Panc1 (cell line): ENCODE results near the gene FBXO17. TPM values are rescaled to one million over a fixed set of nuclear protein-coding genes. Genes with fewer than 3 reads are reported as not detected.

Source experiments
- ATAC-seq: fragments of 200-7000 bp; cut with Tn5 transposase; 2 replicates; pipeline ENCODE4 v1.9.1; 2020; ENCODE audit warnings: mild to moderate bottlenecking, moderate library complexity
- Bru-seq: library from RNA; stranded (reverse); fragments of 400-500 nt; gene quantifications from one replicate; lab custom pipeline; 2021; lab: Mats Ljungman, UMichigan
- BruChase-seq, 2 experiments: library from RNA; stranded (reverse); fragments of 400-500 nt; gene quantifications; one replicate each; lab custom pipeline; 2021; lab: Mats Ljungman, UMichigan
- BruUV-seq: library from RNA; stranded (reverse); fragments of 400-500 nt; replicated peaks from 2 replicates; lab custom pipeline; 2021; lab: Mats Ljungman, UMichigan
- CTCF ChIA-PET: fragments of 300-600 bp; sonication (Branson Sonifier 250); formaldehyde crosslinking; loops from one replicate; lab custom pipeline; 2022; ENCODE audit warnings: antibody characterized with exemption; lab: Charles Lee
- POLR2A ChIA-PET: fragments of 300-600 bp; sonication (Branson Sonifier 250); formaldehyde crosslinking; loops from one replicate; lab custom pipeline; 2022; ENCODE audit warnings: antibody characterized with exemption; lab: Charles Lee
- DNase-seq: peaks from one replicate; pipeline ENCODE4 v3.0.0-alpha.2; 2010; ENCODE audit warnings: low read depth, low spot score
- H3K27ac ChIP-seq: 2 replicates; pipeline ENCODE4 v1.5.1; 2011; ENCODE audit warnings: mild to moderate bottlenecking, low read length, inconsistent platforms
- H3K27me3 ChIP-seq: fragments of 200-500 bp; sonication (Bioruptor generic); 2 replicates; pipeline ENCODE4 v1.6.0; 2014; ENCODE audit warnings: low read length, inconsistent platforms; ENCODE audit not compliant: control insufficient read depth, insufficient read depth
- H3K36me3 ChIP-seq: fragments of 200-500 bp; sonication (Bioruptor generic); 2 replicates; pipeline ENCODE4 v1.5.1; 2014; ENCODE audit warnings: inconsistent platforms, mild to moderate bottlenecking, low read length, moderate library complexity; ENCODE audit not compliant: control insufficient read depth, insufficient read depth
- H3K4me1 ChIP-seq: 2 replicates; pipeline ENCODE4 v1.5.1; 2011; ENCODE audit warnings: inconsistent platforms, mild to moderate bottlenecking, low read length, moderate library complexity; ENCODE audit not compliant: control insufficient read depth, insufficient read depth
- H3K4me3 ChIP-seq, 2 experiments: 2 replicates each; pipeline ENCODE4 v1.5.1; 2011 to 2012; ENCODE audit warnings: low read depth in 2 of 2, low read length in 2 of 2, mild to moderate bottlenecking in 2 of 2, inconsistent platforms in 1 of 2, moderate library complexity in 1 of 2
- H3K9me3 ChIP-seq: fragments of 200-500 bp; sonication (Bioruptor generic); 2 replicates; pipeline ENCODE4 v1.5.1; 2014; ENCODE audit warnings: low read depth, mild to moderate bottlenecking, inconsistent platforms, low read length, moderate library complexity; ENCODE audit not compliant: control insufficient read depth, insufficient read depth
- POLR2AphosphoS5 ChIP-seq: IDR thresholded peaks from 2 replicates; pipeline ENCODE4 v1.6.1; 2012; ENCODE audit warnings: mild to moderate bottlenecking, low read depth, low read length, moderate library complexity
- SIN3A ChIP-seq: IDR thresholded peaks from 2 replicates; pipeline ENCODE4 v1.6.1; 2012; ENCODE audit warnings: low read depth, mild to moderate bottlenecking, low read length, moderate library complexity, borderline replicate concordance; ENCODE audit not compliant: insufficient read depth
- TCF7L2 ChIP-seq: IDR thresholded peaks from 2 replicates; pipeline ENCODE4 v1.6.1; 2011; ENCODE audit warnings: mild to moderate bottlenecking, low read depth, low read length, inconsistent platforms
- in situ Hi-C: cut with HindIII; loops from 2 replicates; pipeline ENCODE4 v1.10.0; 2016; ENCODE audit warnings: low sequenced_read_pairs, low pct_unique_long_range_greater_than_20kb
- intact Hi-C: fragments of 100-400 bp; cut with micrococcal nuclease; formaldehyde crosslinking; loops from one replicate; pipeline ENCODE4 v1.10.0; 2022; ENCODE audit not compliant: unreplicated experiment
- long read RNA-seq: library from polyadenylated mRNA; unstranded; transcript quantifications from one replicate; pipeline ENCODE4 v2.0.0, GENCODE V29; 2021; ENCODE audit not compliant: unreplicated experiment
- polyA plus RNA-seq: library from polyadenylated mRNA; unstranded; fragments of >200 nt; gene quantifications from one replicate; pipeline ENCODE4 v1.2.1, GENCODE V29; 2012; ENCODE audit warnings: missing spikeins; ENCODE audit not compliant: insufficient read length
- total RNA-seq: library from RNA; stranded (reverse); gene quantifications from one replicate; pipeline ENCODE4 v1.2.1, GENCODE V29; 2021; ENCODE audit not compliant: unreplicated experiment
- TF ChIP-seq, protein P1 (sequence below), 2 experiments: IDR thresholded peaks; 2 replicates each; pipeline ENCODE4 v1.6.1; 2011 to 2012; ENCODE audit warnings: low read depth in 2 of 2, control low read depth in 1 of 2, low read length in 1 of 2, mild to moderate bottlenecking in 1 of 2, moderate library complexity in 1 of 2; ENCODE audit not compliant: insufficient read depth in 1 of 2
- TF ChIP-seq, protein P2 (sequence below): fragments of 450-650 bp; IDR thresholded peaks from 2 replicates; pipeline ENCODE4 v1.5.1; 2017; ENCODE audit warnings: mild to moderate bottlenecking

The FBXO17 gene, protein sequence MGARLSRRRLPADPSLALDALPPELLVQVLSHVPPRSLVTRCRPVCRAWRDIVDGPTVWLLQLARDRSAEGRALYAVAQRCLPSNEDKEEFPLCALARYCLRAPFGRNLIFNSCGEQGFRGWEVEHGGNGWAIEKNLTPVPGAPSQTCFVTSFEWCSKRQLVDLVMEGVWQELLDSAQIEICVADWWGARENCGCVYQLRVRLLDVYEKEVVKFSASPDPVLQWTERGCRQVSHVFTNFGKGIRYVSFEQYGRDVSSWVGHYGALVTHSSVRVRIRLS
- total RNA-seq (411 TPM), Bru-seq, nascent RNA (percentile 98 among the genes with signal in this experiment), BruChase-seq, experiment 1, labeled RNA remaining after a 2-hour chase (percentile 98 among the genes with signal in this experiment), BruChase-seq, experiment 2, labeled RNA remaining after a 6-hour chase (percentile 98 among the genes with signal in this experiment)
- 421 TPM for polyA plus RNA-seq
- long read RNA-seq, transcript FBXO17-205 (2 exons, 2,222 nt) = minor isoform, 15 of 573 reads
- long read RNA-seq, transcript FBXO17-201 (6 exons, 2,386 nt) = major isoform, 262 of 573 reads
- long read RNA-seq, transcript FBXO17-204 (3 exons, 932 nt) = minor isoform, 6 of 573 reads
- long read RNA-seq, partial matches to known transcripts = 62 of 573 reads
- long read RNA-seq, other reads (novel, unspliced or antisense) = 224 of 573 reads

DNA sequence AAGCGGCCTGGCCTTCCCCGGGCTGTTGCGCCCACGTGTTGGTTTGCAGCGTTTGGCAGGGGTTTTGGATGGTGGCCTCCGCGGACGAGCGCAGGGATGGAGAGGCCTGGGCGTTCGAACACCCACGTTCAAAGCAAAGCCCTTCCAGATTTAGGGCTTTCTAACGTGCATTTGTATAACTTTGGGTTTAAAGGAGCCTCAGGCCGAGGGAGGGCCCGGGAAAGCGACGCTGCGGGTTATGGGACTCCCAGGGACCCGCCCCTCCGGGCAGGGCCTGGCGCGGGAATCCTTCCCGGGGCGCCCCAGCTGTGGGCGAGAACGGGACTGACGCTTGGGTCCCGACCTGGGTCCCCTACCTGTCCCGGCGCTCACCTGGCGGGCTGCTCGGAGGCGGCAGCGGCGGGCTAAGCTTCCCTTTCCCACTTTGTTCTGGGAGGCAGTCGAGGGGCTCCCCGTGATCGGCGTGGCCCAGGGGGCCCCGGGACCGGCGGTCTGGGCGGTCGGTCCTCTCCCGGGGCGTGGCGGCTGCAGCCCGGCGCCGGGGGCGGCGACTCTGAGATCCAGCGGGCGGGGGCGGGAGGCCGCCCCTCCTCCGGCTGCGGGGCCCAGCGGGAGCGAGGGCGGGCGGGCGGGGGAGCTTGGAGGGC lies at the start of gene FBXO17:
Gene FBXO17, minus strand, starts transcription at position 529 of the 647 bp plus-strand sequence. CDS start 25,423 bp downstream, outside the sequence.
- peak; percentile 81 for DNase-seq
- POLR2A ChIA-PET = interaction anchor here (0.6 to 1.3 kb wide), 12 partner anchors 13 to 1082 kb away, joined by 3 to 12 read pairs (median 3); partner anchors contain the start of genes FBXO27 and SAMD4B
- CTCF ChIA-PET = interaction anchor here (0.5 to 4.1 kb wide), 35 partner anchors 8 to 1194 kb away, joined by 3 to 36 read pairs (median 5); partner anchors contain the start of genes FBXO27, MRPS12 and SARS2
- Histone ChIP-seq H3K27me3 (no peaks in the 10 kb centered on the region), H3K36me3 (no peaks in the 10 kb centered on the region), H3K4me1 (peaks cover 48% of the 10 kb centered on the region), H3K4me3 (peak within 1 kb of the TSS; percentile 50 to 59), H3K27ac (peak within 1 kb of the TSS; percentile 97), H3K9me3 (peaks cover 3% of the 10 kb centered on the region; the same call in 1 of the 2 replicates)
- intact Hi-C loops (loop anchor here (10.0 kb wide), 1 partner anchor 439 kb away; the partner anchor contains the start of gene PLEKHG2), in situ Hi-C loops (loop anchor here (25.0 kb wide), 1 partner anchor 962 kb away; the partner anchor contains the start of gene FCGBP)
- peak; percentile 89 for ATAC-seq
- BruUV-seq = no TSS peak
- TF ChIP-seq, protein P1, sequence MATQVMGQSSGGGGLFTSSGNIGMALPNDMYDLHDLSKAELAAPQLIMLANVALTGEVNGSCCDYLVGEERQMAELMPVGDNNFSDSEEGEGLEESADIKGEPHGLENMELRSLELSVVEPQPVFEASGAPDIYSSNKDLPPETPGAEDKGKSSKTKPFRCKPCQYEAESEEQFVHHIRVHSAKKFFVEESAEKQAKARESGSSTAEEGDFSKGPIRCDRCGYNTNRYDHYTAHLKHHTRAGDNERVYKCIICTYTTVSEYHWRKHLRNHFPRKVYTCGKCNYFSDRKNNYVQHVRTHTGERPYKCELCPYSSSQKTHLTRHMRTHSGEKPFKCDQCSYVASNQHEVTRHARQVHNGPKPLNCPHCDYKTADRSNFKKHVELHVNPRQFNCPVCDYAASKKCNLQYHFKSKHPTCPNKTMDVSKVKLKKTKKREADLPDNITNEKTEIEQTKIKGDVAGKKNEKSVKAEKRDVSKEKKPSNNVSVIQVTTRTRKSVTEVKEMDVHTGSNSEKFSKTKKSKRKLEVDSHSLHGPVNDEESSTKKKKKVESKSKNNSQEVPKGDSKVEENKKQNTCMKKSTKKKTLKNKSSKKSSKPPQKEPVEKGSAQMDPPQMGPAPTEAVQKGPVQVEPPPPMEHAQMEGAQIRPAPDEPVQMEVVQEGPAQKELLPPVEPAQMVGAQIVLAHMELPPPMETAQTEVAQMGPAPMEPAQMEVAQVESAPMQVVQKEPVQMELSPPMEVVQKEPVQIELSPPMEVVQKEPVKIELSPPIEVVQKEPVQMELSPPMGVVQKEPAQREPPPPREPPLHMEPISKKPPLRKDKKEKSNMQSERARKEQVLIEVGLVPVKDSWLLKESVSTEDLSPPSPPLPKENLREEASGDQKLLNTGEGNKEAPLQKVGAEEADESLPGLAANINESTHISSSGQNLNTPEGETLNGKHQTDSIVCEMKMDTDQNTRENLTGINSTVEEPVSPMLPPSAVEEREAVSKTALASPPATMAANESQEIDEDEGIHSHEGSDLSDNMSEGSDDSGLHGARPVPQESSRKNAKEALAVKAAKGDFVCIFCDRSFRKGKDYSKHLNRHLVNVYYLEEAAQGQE (IDR thresholded peaks at IDR 0.05; ENCODE audit: insufficient read depth in 1 of 2, low read depth in 2 of 2, low read length in 1 of 2) = no peak
- TF ChIP-seq TCF7L2 = no peak
- TF ChIP-seq, protein P2, sequence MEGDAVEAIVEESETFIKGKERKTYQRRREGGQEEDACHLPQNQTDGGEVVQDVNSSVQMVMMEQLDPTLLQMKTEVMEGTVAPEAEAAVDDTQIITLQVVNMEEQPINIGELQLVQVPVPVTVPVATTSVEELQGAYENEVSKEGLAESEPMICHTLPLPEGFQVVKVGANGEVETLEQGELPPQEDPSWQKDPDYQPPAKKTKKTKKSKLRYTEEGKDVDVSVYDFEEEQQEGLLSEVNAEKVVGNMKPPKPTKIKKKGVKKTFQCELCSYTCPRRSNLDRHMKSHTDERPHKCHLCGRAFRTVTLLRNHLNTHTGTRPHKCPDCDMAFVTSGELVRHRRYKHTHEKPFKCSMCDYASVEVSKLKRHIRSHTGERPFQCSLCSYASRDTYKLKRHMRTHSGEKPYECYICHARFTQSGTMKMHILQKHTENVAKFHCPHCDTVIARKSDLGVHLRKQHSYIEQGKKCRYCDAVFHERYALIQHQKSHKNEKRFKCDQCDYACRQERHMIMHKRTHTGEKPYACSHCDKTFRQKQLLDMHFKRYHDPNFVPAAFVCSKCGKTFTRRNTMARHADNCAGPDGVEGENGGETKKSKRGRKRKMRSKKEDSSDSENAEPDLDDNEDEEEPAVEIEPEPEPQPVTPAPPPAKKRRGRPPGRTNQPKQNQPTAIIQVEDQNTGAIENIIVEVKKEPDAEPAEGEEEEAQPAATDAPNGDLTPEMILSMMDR = no peak
- no peak for TF ChIP-seq POLR2AphosphoS5

DNA sequence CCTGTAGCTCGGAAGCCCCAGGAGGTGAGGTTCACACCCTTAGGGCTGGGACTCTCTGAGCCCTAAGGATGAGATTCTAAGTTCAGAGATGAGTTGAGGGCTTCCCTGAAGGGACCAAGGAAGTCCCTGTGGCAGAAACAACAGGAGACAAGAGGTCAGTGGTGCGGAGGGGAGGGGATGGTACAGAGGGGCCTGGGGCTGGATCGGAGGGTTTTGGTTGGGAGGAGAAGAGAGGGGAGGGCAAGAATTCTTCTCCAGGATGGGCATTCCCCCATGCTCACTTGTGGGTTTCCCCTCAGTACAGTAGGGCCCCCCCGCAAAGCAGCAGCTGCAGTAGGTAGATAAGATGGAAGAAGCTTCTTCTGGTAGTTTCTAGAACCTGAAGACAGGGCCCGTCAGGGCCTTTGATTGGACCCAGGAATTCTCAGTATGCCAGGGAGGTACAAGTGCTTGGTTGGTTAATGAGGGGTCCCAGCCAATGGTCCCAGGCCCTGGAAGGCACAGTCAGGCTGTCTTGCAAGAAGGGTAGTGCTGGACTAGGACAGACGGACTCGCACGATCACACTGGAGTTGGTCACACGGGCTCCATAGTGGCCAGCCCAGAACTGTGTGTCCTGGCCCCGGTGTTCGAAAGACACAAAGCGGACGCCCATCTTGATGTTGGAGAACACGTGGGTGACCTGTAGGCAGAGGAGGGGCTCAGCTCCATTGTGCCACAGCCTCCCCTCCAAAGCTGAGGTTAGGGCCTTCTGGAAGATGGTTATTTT lies 49.5 kb upstream of the FBXO17 start:
- H3K27me3 ChIP-seq = no peaks in the 10 kb centered on the region
- TF ChIP-seq SIN3A (no peak), POLR2AphosphoS5 (no peak), TCF7L2 (no peak)
- TF ChIP-seq, protein P2 = no peak
- TF ChIP-seq, protein P1 (IDR thresholded peaks at IDR 0.05; ENCODE audit: insufficient read depth in 1 of 2, low read depth in 2 of 2, low read length in 1 of 2) = no peak
- DNase-seq = no peak
- in situ Hi-C loops = no loop called here
- POLR2A ChIA-PET = interaction anchor here (0.7 kb wide), 1 partner anchor 231 kb away, joined by 3 read pairs; no protein-coding TSS in a partner anchor
- H3K27ac ChIP-seq = no peak overlapping the region
- 0 out of 2 replicates have a peak, but pooled peaks have one; percentile 18 for ATAC-seq
- no TSS peak for BruUV-seq
- H3K4me3 ChIP-seq = no peak overlapping the region
- intact Hi-C loops = no loop called here
- no peaks in the 10 kb centered on the region for H3K9me3 ChIP-seq
- H3K36me3 ChIP-seq = peaks cover 10% of the 10 kb centered on the region
- H3K4me1 ChIP-seq = no peaks in the 10 kb centered on the region
- CTCF ChIA-PET = interaction anchor here (0.6 kb wide), 2 partner anchors 43 to 65 kb away, joined by 3 to 6 read pairs; no protein-coding TSS in a partner anchor
